GM12878 (cell line): ENCODE measurements around the gene KIFC1. TPM values are rescaled to one million over a fixed set of nuclear protein-coding genes. Genes with fewer than 3 reads are reported as not detected.

Experiments
- ATAC-seq: fragments of 200-7000 bp; cut with Tn5 transposase; 3 replicates; pipeline ENCODE4 v1.9.1; 2020; ENCODE audit warnings: mild to moderate bottlenecking, moderate library complexity
- BruUV-seq: library from RNA; stranded (reverse); fragments of 400-500 nt; replicated peaks from 2 replicates; lab custom pipeline; 2021; lab: Mats Ljungman, UMichigan
- CTCF ChIA-PET: fragments of 300-600 bp; sonication (Branson Sonifier 250); formaldehyde crosslinking; extraction: SDS; loops from one replicate; lab custom pipeline; 2021; ENCODE audit warnings: inconsistent platforms; lab: Yijun Ruan, JAX
- POLR2A ChIA-PET: fragments of 350-600 bp; formaldehyde crosslinking; extraction: SDS; loops from one replicate; lab custom pipeline; 2021; ENCODE audit warnings: inconsistent platforms; lab: Charles Lee
- RAD21 ChIA-PET: fragments of 300-600 bp; sonication (Branson Sonifier 250); formaldehyde crosslinking; loops from one replicate; lab custom pipeline; 2023; ENCODE audit warnings: antibody characterized with exemption; ENCODE audit not compliant: unreplicated experiment; lab: Charles Lee
- SMC1A ChIA-PET: fragments of 300-600 bp; sonication (Branson Sonifier 250); formaldehyde crosslinking; loops from one replicate; lab custom pipeline; 2023; ENCODE audit not compliant: unreplicated experiment, uncharacterized antibody; lab: Charles Lee
- DNase-seq: peaks from one replicate; pipeline ENCODE4 v3.0.0-alpha.2; 2011; ENCODE audit warnings: low read depth, low spot score
- FAIRE-seq: peaks from 3 replicates; lab custom pipeline; 2011; peaks lifted over from hg19 to GRCh38; lab: Jason Lieb, UNC
- H2AFZ ChIP-seq: 2 replicates; pipeline ENCODE4 v1.6.0; 2011; ENCODE audit warnings: low read depth, low read length, control low read depth; ENCODE audit not compliant: control insufficient read depth
- H3K27ac ChIP-seq: 2 replicates; pipeline ENCODE4 v1.5.1; 2011; ENCODE audit warnings: control low read depth; ENCODE audit not compliant: control insufficient read depth, insufficient read depth
- H3K27me3 ChIP-seq, 2 experiments: replicated peaks in 1 of 2; 2 replicates each; pipeline versions ENCODE4 v1.6.0 to v1.6.1; 2011; ENCODE audit warnings: low read length in 1 of 2; ENCODE audit not compliant: control insufficient read depth in 2 of 2, insufficient read depth in 2 of 2
- H3K36me3 ChIP-seq, 2 experiments: 2 replicates each; pipeline ENCODE4 v1.5.1; 2011; ENCODE audit warnings: low read length in 1 of 2; ENCODE audit not compliant: control insufficient read depth in 2 of 2, insufficient read depth in 2 of 2
- H3K4me1 ChIP-seq: 2 replicates; pipeline ENCODE4 v1.6.1; 2011; ENCODE audit warnings: mild to moderate bottlenecking, low read length, moderate library complexity, mixed read lengths; ENCODE audit not compliant: control insufficient read depth, insufficient read depth
- H3K4me2 ChIP-seq: 2 replicates; pipeline ENCODE4 v1.6.0; 2011; ENCODE audit warnings: control low read depth; ENCODE audit not compliant: control insufficient read depth, insufficient read depth
- H3K4me3 ChIP-seq: fragments of 200-600 bp; sonication (generic); 2 replicates; pipeline ENCODE4 v1.5.1; 2016
- H3K79me2 ChIP-seq: 2 replicates; pipeline ENCODE4 v1.6.0; 2011; ENCODE audit warnings: low read length; ENCODE audit not compliant: control insufficient read depth, insufficient read depth
- H3K9ac ChIP-seq: 2 replicates; pipeline ENCODE4 v1.8.0; 2011; ENCODE audit warnings: low read length, control low read depth, mixed read lengths; ENCODE audit not compliant: control insufficient read depth, insufficient read depth
- H3K9me3 ChIP-seq: replicated peaks from 3 replicates; pipeline ENCODE4 v1.5.1; 2011; ENCODE audit warnings: mild to moderate bottlenecking, low read length; ENCODE audit not compliant: control insufficient read depth, insufficient read depth
- H4K20me1 ChIP-seq: 2 replicates; pipeline ENCODE4 v1.6.0; 2011; ENCODE audit not compliant: control insufficient read depth, insufficient read depth
- BACH1 ChIP-seq: fragments of 450-650 bp; IDR thresholded peaks from 2 replicates; pipeline ENCODE4 v1.6.1; 2017; ENCODE audit warnings: mild to moderate bottlenecking, borderline replicate concordance
- DPF2 ChIP-seq: fragments of 450-650 bp; IDR thresholded peaks from 2 replicates; pipeline ENCODE4 v1.6.1; 2017; ENCODE audit warnings: mild to moderate bottlenecking
- EP300 ChIP-seq, 2 experiments: fragments of 150-350 bp in 1 of 2; IDR thresholded peaks; 2 replicates each; pipeline ENCODE4 v1.6.1; 2011 to 2012; ENCODE audit warnings: low read depth in 2 of 2, low read length in 2 of 2, borderline replicate concordance in 1 of 2, improper control_type of control experiment in 1 of 2, inconsistent platforms in 1 of 2; ENCODE audit not compliant: control insufficient read depth in 1 of 2
- FOXM1 ChIP-seq: IDR thresholded peaks from 2 replicates; pipeline ENCODE4 v1.6.1; 2012; ENCODE audit warnings: low read depth, mild to moderate bottlenecking, inconsistent platforms, low read length, moderate library complexity
- IKZF1 ChIP-seq: fragments of 450-650 bp; conservative IDR thresholded peaks from 2 replicates; pipeline ENCODE4 v1.6.1; 2017; ENCODE audit warnings: antibody characterized with exemption, mild to moderate bottlenecking
- POLR2A ChIP-seq: IDR thresholded peaks from 2 replicates; pipeline ENCODE4 v1.6.1; 2011; ENCODE audit warnings: low read depth, mild to moderate bottlenecking, low read length
- POU2F2 ChIP-seq: IDR thresholded peaks from 3 replicates; pipeline ENCODE4 v1.6.1; 2011; ENCODE audit warnings: low read depth, mild to moderate bottlenecking, low read length, borderline replicate concordance
- RB1 ChIP-seq: fragments of 450-650 bp; formaldehyde crosslinking; IDR thresholded peaks from 2 replicates; pipeline ENCODE4 v1.6.1; 2017; ENCODE audit warnings: mild to moderate bottlenecking, borderline replicate concordance
- WGBS: methylation state at CpG from one replicate; pipeline ENCODE4 v1.1.6; 2016; ENCODE audit warnings: low lambda C conversion rate; ENCODE audit not compliant: insufficient replicate concordance, insufficient coverage; ENCODE audit errors: missing lambda C conversion rate; 5-methylcytosine and 5-hydroxymethylcytosine counted together
- in situ Hi-C: fragments of 300-500 bp; cut with MboI; formaldehyde crosslinking; loops from 9 replicates; pipeline ENCODE4 v1.14.3; 2018; ENCODE audit warnings: mixed read lengths
- intact Hi-C: fragments of 100-400 bp; cut with micrococcal nuclease; formaldehyde crosslinking; loops from one replicate; pipeline ENCODE4 v1.14.2; 2022; ENCODE audit not compliant: unreplicated experiment
- polyA plus RNA-seq, 11 experiments: library from polyadenylated mRNA; depleted of rRNA in 4 of 11; unstranded in 6 of 11; stranded (reverse) in 5 of 11; fragments of >200 nt; fragmentation: Nextera tagmentation in 4 of 11; fragmentation: Illumina TruSeq in 1 of 11; extraction: Ambion mirVana in 4 of 11; extraction: Trizol in 1 of 11; gene quantifications; 1 replicate in 1 of 11; 2 replicates in 10 of 11; pipeline versions ENCODE4 v1.2.1 to v1.2.3, GENCODE V29; 2011 to 2016; ENCODE audit warnings: inconsistent platforms in 2 of 11, missing spikeins in 2 of 11, low read depth in 1 of 11
- total RNA-seq, 4 experiments: library from RNA; depleted of rRNA in 3 of 4; stranded (reverse); fragments of >200 nt in 3 of 4; fragmentation: Illumina TruSeq in 1 of 4; extraction: Trizol in 1 of 4; gene quantifications; 2 replicates each; pipeline versions ENCODE4 v1.2.1 to v1.2.3, GENCODE V29; 2013 to 2021
- TF ChIP-seq, protein P1 (sequence below): fragments of 450-650 bp; IDR thresholded peaks from 2 replicates; pipeline ENCODE4 v1.6.1; 2017; ENCODE audit warnings: borderline replicate concordance
- TF ChIP-seq, protein P2 (sequence below): fragments of 450-650 bp; conservative IDR thresholded peaks from 2 replicates; pipeline ENCODE4 v1.6.1; 2017; ENCODE audit warnings: mild to moderate bottlenecking, moderate library complexity
- TF ChIP-seq, protein P3 (sequence below), 3 experiments: IDR thresholded peaks in 2 of 3; conservative IDR thresholded peaks in 1 of 3; 2 replicates each; pipeline ENCODE4 v1.5.1; 2011; ENCODE audit warnings: low read depth in 3 of 3, low read length in 3 of 3, mild to moderate bottlenecking in 3 of 3, control low read depth in 2 of 3, moderate library complexity in 2 of 3, inconsistent platforms in 1 of 3, mixed read lengths in 1 of 3; ENCODE audit not compliant: control insufficient read depth in 2 of 3, insufficient read depth in 1 of 3; ENCODE audit errors: extremely low read depth in 1 of 3
- TF ChIP-seq, protein P4 (sequence below): fragments of 450-650 bp; formaldehyde crosslinking; IDR thresholded peaks from 2 replicates; pipeline ENCODE4 v1.5.0; 2022; ENCODE audit warnings: mild to moderate bottlenecking, missing genetic modification characterization

KIFC1 gene
- total and polyA plus RNA-seq, 10 of the 15 experiments (the other 5 are each of a cell fraction or from before 2014, with no cell fraction given) = 1.8 to 87.4 (median 54.4) TPM

DNA sequence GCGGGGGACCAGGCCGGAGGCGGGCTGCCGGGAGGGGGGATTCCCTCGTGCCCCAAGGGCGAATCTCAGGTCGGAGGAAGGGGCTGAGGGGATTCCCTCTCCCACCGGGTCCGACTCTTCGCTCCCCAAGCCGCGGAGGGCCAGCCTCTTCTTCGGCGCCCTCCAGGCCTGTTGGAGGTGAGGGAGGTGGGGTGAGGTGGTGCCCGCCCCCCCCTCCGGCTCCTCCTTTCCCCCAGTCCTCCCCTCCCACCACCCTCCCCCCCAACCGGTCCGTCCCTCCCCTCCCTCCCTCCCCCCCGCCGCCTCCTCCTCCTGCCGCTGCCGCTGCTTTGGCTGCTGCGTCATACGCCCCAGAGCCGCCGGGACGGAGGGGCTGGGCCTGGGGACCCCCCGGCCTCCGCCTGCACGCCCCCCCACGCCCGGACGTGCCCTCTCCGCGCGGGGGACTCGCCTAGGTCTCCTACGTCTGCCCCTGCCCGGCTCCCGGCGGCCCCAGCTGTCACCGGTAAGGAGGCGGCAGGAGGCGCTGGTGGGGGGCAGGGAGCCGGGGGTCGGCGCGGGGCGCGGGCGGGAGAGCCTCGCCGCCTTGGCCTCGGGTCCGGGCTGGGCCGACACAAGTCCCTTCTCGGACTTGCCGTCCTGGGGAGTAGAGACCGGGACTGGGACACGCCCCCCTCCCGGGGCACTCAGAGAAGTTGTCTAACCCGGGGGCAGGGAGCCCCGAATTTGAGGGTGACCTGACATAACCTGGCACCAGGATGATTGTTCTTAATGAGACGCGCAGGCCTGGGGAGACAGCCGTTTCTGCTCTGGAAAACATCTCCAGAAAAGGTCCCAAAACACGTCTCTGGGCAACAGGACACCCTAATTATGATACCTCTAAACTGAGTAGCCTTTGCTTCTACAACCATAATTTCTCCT lies 19.3 kb downstream of the KIFC1 start, which contains the start of gene PHF1:
PHF1 (plus strand) TSS at position 304 of the 921 bp plus-strand sequence. CDS start 1,250 bp downstream, outside the sequence.
- ChIA-PET POLR2A (interaction anchor here (0.6 to 2.2 kb wide), 8 partner anchors 15 to 363 kb away, joined by 3 to 6 read pairs (median 4); partner anchors contain the start of genes ZBTB22 and ZBTB9), RAD21 (interaction anchor here (1.2 kb wide), 2 partner anchors 8 to 15 kb away, joined by 4 to 5 read pairs; no protein-coding TSS in a partner anchor), SMC1A (no interaction called here), CTCF (interaction anchor here (0.9 kb wide), 1 partner anchor 20 kb away, joined by 4 read pairs; no protein-coding TSS in a partner anchor)
- Histone ChIP-seq H4K20me1 (no peaks in the 10 kb centered on the region; the same call in 1 of the 2 replicates), H3K9me3 (no peaks in the 10 kb centered on the region), H3K79me2 (peaks cover 16% of the 10 kb centered on the region), H3K27ac (peak within 1 kb of the TSS; percentile 90), H3K36me3 (peaks cover 12 to 18% of the 10 kb centered on the region in 2 experiments), H3K4me1 (peaks cover 20% of the 10 kb centered on the region), H3K27me3 (no peaks in the 10 kb centered on the region), H3K4me3 (peak within 1 kb of the TSS; percentile 90), H3K4me2 (peak within 1 kb of the TSS; percentile 89), H3K9ac (peak within 1 kb of the TSS; percentile 75), H2AFZ (peak within 1 kb of the TSS; percentile 88)
- peak; percentile 54 for ATAC-seq
- WGBS = 0% methylated on average over 27 of the region's 67 CpGs
- no TSS peak for BruUV-seq
- in situ Hi-C loops = no loop called here
- no peak for DNase-seq
- intact Hi-C loops = loop anchor here (1.0 kb wide), 1 partner anchor 43 kb away; the partner anchor contains the start of gene ZBTB9
- FAIRE-seq = no peak
- TF ChIP-seq, protein P1, sequence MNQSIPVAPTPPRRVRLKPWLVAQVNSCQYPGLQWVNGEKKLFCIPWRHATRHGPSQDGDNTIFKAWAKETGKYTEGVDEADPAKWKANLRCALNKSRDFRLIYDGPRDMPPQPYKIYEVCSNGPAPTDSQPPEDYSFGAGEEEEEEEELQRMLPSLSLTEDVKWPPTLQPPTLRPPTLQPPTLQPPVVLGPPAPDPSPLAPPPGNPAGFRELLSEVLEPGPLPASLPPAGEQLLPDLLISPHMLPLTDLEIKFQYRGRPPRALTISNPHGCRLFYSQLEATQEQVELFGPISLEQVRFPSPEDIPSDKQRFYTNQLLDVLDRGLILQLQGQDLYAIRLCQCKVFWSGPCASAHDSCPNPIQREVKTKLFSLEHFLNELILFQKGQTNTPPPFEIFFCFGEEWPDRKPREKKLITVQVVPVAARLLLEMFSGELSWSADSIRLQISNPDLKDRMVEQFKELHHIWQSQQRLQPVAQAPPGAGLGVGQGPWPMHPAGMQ = no peak
- TF ChIP-seq, protein P2, sequence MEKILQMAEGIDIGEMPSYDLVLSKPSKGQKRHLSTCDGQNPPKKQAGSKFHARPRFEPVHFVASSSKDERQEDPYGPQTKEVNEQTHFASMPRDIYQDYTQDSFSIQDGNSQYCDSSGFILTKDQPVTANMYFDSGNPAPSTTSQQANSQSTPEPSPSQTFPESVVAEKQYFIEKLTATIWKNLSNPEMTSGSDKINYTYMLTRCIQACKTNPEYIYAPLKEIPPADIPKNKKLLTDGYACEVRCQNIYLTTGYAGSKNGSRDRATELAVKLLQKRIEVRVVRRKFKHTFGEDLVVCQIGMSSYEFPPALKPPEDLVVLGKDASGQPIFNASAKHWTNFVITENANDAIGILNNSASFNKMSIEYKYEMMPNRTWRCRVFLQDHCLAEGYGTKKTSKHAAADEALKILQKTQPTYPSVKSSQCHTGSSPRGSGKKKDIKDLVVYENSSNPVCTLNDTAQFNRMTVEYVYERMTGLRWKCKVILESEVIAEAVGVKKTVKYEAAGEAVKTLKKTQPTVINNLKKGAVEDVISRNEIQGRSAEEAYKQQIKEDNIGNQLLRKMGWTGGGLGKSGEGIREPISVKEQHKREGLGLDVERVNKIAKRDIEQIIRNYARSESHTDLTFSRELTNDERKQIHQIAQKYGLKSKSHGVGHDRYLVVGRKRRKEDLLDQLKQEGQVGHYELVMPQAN = peak; percentile 78
- TF ChIP-seq BACH1 (peak; percentile 49; the same call in 1 of the 2 replicates), DPF2 (peak; percentile 59; the same call in 1 of the 2 replicates), RB1 (peak; percentile 47; the same call in 1 of the 2 replicates), POU2F2 (peak; percentile 23; the same call in 1 of the 3 replicates), IKZF1 (peak; percentile 39), FOXM1 (no peak), POLR2A (peak; percentile 79), EP300 (IDR thresholded peaks at IDR 0.05; ENCODE audit: borderline replicate concordance in 1 of 2, control insufficient read depth in 1 of 2, low read depth in 2 of 2, low read length in 2 of 2) (peak in 1 of 2 experiments; percentile 20; a peak in 1 of 4 replicates)
- TF ChIP-seq, protein P3, sequence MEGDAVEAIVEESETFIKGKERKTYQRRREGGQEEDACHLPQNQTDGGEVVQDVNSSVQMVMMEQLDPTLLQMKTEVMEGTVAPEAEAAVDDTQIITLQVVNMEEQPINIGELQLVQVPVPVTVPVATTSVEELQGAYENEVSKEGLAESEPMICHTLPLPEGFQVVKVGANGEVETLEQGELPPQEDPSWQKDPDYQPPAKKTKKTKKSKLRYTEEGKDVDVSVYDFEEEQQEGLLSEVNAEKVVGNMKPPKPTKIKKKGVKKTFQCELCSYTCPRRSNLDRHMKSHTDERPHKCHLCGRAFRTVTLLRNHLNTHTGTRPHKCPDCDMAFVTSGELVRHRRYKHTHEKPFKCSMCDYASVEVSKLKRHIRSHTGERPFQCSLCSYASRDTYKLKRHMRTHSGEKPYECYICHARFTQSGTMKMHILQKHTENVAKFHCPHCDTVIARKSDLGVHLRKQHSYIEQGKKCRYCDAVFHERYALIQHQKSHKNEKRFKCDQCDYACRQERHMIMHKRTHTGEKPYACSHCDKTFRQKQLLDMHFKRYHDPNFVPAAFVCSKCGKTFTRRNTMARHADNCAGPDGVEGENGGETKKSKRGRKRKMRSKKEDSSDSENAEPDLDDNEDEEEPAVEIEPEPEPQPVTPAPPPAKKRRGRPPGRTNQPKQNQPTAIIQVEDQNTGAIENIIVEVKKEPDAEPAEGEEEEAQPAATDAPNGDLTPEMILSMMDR (IDR thresholded peaks at IDR 0.05 in 2 of 3, conservative IDR thresholded peaks at IDR 0.05 in 1 of 3; ENCODE audit: control insufficient read depth in 2 of 3, extremely low read depth in 1 of 3, insufficient read depth in 1 of 3, low read depth in 3 of 3, low read length in 3 of 3) = 0 out of 6 replicates have a peak, but pooled peaks of 1 of the 3 experiments have one; percentile 3
- TF ChIP-seq, protein P4, sequence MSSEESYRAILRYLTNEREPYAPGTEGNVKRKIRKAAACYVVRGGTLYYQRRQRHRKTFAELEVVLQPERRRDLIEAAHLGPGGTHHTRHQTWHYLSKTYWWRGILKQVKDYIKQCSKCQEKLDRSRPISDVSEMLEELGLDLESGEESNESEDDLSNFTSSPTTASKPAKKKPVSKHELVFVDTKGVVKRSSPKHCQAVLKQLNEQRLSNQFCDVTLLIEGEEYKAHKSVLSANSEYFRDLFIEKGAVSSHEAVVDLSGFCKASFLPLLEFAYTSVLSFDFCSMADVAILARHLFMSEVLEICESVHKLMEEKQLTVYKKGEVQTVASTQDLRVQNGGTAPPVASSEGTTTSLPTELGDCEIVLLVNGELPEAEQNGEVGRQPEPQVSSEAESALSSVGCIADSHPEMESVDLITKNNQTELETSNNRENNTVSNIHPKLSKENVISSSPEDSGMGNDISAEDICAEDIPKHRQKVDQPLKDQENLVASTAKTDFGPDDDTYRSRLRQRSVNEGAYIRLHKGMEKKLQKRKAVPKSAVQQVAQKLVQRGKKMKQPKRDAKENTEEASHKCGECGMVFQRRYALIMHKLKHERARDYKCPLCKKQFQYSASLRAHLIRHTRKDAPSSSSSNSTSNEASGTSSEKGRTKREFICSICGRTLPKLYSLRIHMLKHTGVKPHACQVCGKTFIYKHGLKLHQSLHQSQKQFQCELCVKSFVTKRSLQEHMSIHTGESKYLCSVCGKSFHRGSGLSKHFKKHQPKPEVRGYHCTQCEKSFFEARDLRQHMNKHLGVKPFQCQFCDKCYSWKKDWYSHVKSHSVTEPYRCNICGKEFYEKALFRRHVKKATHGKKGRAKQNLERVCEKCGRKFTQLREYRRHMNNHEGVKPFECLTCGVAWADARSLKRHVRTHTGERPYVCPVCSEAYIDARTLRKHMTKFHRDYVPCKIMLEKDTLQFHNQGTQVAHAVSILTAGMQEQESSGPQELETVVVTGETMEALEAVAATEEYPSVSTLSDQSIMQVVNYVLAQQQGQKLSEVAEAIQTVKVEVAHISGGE (CRISPR knock-in tag) = no peak
